ENCODE results near the gene GALNT17.
"Not testable (repeated sequence)": the region's sequence is repeated elsewhere in the genome, so short reads cannot be mapped to it uniquely, and the experiment has no call there.

Gene GALNT17

GRCh38 chr7:71229699-71230098 lies 97.8 kb downstream of the GALNT17 start:
- in situ Hi-C loops (cut with MboI; ENCODE audit: low sequenced_read_pairs) = no loop called here

GRCh38 chr7:71235253-71235652 lies 103.3 kb downstream of the GALNT17 start:
- in situ Hi-C loops (cut with MboI; ENCODE audit: low sequenced_read_pairs) = no loop called here

GRCh38 chr7:71236230-71237105 lies 104.5 kb downstream of the GALNT17 start:
- in situ Hi-C loops (cut with MboI; ENCODE audit: low sequenced_read_pairs) = no loop called here

- in situ Hi-C loops (cut with MboI; ENCODE audit: low sequenced_read_pairs) = no loop called here
Observed at GRCh38 chr7:71237945-71238344, 106.0 kb downstream of the GALNT17 start.

- in situ Hi-C loops (cut with MboI; ENCODE audit: low sequenced_read_pairs) = no loop called here
Observed at GRCh38 chr7:71238581-71239295, 106.8 kb downstream of the GALNT17 start.

- in situ Hi-C loops (cut with MboI; ENCODE audit: low sequenced_read_pairs) = no loop called here
Observed at GRCh38 chr7:71239586-71240268, 107.8 kb downstream of the GALNT17 start.

- in situ Hi-C loops (cut with MboI; ENCODE audit: low sequenced_read_pairs) = no loop called here
Observed at GRCh38 chr7:71243736-71244410, 111.9 kb downstream of the GALNT17 start.

- in situ Hi-C loops (cut with MboI; ENCODE audit: low sequenced_read_pairs) = no loop called here
Observed at GRCh38 chr7:71245038-71245437, 113.1 kb downstream of the GALNT17 start.

- in situ Hi-C loops (cut with MboI; ENCODE audit: low sequenced_read_pairs) = no loop called here
Observed at GRCh38 chr7:71251706-71252105, 119.8 kb downstream of the GALNT17 start.

- in situ Hi-C loops (cut with MboI; ENCODE audit: low sequenced_read_pairs) = no loop called here
Observed at GRCh38 chr7:71254751-71255150, 122.8 kb downstream of the GALNT17 start.

- in situ Hi-C loops (cut with MboI; ENCODE audit: low sequenced_read_pairs) = no loop called here
Observed at GRCh38 chr7:71255537-71256178, 123.7 kb downstream of the GALNT17 start.

- in situ Hi-C loops (cut with MboI; ENCODE audit: low sequenced_read_pairs) = no loop called here
Observed at GRCh38 chr7:71261066-71261465, 129.1 kb downstream of the GALNT17 start.

GRCh38 chr7:71262834-71263233 lies 130.9 kb downstream of the GALNT17 start:
- in situ Hi-C loops (cut with MboI; ENCODE audit: low sequenced_read_pairs) = not testable (repeated sequence)

GRCh38 chr7:71264005-71264404 lies 132.1 kb downstream of the GALNT17 start:
- in situ Hi-C loops (cut with MboI; ENCODE audit: low sequenced_read_pairs) = no loop called here

GRCh38 chr7:71266912-71267311 lies 135.0 kb downstream of the GALNT17 start:
- in situ Hi-C loops (cut with MboI; ENCODE audit: low sequenced_read_pairs) = no loop called here

- in situ Hi-C loops (cut with MboI; ENCODE audit: low sequenced_read_pairs) = no loop called here
Observed at GRCh38 chr7:71267734-71268469, 136.0 kb downstream of the GALNT17 start.

GRCh38 chr7:71270558-71270957 lies 138.6 kb downstream of the GALNT17 start:
- in situ Hi-C loops (cut with MboI; ENCODE audit: low sequenced_read_pairs) = no loop called here

- in situ Hi-C loops (cut with MboI; ENCODE audit: low sequenced_read_pairs) = no loop called here
Observed at GRCh38 chr7:71271203-71271602, 139.3 kb downstream of the GALNT17 start.

GRCh38 chr7:71272509-71273490 lies 140.9 kb downstream of the GALNT17 start:
- in situ Hi-C loops (cut with MboI; ENCODE audit: low sequenced_read_pairs) = no loop called here
